ENCODE results near the gene PDZD2. TPM values are rescaled to one million over a fixed set of nuclear protein-coding genes. Genes with fewer than 3 reads are reported as not detected.
"Not testable (repeated sequence)": the region's sequence is repeated elsewhere in the genome, so short reads cannot be mapped to it uniquely, and the experiment has no call there.

Gene PDZD2
- 80.1 TPM for total RNA-seq
- long read RNA-seq, partial matches to known transcripts = 24 of 48 reads
- long read RNA-seq, other reads (novel, unspliced or antisense) = 23 of 48 reads

DNA sequence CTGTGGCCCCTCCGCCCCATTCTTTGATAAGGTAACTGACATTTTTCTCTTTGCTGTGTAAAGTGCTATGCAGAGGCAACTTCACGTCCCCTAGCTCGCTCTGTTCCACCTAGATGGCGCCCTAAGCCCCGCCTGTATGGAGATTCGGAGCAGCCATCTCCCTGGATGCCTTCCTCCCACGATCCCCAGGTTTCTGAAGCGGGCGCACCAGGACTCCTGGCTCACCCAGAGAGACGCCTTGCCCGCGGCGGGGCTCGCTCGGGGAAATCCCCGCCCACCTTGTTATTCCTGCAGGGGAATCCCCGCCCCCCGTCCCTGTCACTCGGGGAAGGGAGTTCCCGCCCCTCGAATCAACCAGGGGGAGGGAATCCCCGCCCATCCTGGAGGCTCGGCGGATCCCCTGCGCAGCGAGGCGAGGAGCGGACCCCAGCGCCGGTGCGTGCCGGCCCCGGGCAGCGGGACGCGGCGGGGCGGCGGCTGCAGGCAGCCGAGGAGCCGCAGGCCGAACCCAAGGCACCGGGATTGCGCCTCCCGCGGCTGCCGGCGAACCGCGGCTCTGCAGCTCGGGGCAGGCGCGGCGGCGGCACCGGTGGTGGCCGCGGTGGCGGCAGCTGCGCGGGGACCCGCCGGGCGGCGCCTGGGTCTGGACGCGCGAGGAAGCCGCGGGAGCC lies at the start of gene PDZD2:
TSS of gene PDZD2 (plus strand) at position 384 of the 671 bp plus-strand sequence.
- DNase-seq (peak; percentile 92), ATAC-seq (peak; percentile 77)
- intact Hi-C loops (cut with micrococcal nuclease) = no loop called here

- DNase-seq = no peak
- ATAC-seq = no peak
- intact Hi-C loops (cut with micrococcal nuclease) = no loop called here
Observed at GRCh38 chr5:31593665-31594064, 45.3 kb upstream of the PDZD2 start.

GRCh38 chr5:31596354-31596753 lies 42.6 kb upstream of the PDZD2 start:
- ATAC-seq = no peak
- no peak for DNase-seq
- intact Hi-C loops (cut with micrococcal nuclease) = no loop called here

GRCh38 chr5:31598640-31599611 lies 40.0 kb upstream of the PDZD2 start:
- DNase-seq (no peak), ATAC-seq (no peak)
- intact Hi-C loops (cut with micrococcal nuclease) = no loop called here

DNA sequence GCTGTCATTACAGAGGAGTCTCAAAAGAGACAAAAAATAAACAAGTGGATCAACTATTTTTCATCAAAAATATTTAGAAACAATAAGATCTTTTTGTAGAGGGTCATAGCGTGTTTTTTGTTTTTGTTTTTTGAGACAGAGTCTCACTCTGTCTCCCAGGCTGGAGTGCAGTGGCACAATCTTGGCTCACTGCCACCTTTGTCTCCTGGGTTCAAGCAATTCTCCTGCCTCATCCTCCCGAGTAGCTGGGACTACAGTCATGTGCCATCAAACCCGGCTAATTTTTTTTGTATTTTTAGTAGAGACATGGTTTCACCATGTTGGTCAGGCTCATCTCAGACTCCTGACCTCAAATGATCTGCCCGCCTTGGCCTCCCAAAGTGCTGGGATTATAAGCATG lies 36.6 kb upstream of the PDZD2 start:
- ATAC-seq; intact Hi-C loops (cut with micrococcal nuclease); DNase-seq: not testable (repeated sequence)

DNA sequence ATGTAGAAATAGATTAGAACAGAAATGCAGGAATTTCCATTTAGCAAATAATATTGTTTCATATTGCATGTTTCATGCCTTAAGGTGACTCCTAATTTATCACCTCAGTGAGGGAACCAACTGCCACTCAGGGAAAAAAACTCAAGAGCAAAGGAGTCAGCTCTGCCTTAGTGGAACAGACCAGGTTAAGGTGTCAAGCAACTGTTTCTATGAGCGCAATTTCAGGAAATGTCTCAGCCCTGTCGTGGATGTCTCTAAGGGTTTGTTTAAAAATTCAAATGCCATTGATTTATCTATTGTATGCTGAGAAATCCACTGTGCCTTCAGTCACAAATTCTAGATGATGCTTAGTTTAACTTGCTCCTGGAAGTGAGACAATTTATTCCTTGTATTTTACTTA lies 34.7 kb upstream of the PDZD2 start:
- intact Hi-C loops (cut with micrococcal nuclease) = no loop called here
- no peak for ATAC-seq
- no peak for DNase-seq

GRCh38 chr5:31604644-31605043 lies 34.3 kb upstream of the PDZD2 start:
- ATAC-seq = no peak

DNA sequence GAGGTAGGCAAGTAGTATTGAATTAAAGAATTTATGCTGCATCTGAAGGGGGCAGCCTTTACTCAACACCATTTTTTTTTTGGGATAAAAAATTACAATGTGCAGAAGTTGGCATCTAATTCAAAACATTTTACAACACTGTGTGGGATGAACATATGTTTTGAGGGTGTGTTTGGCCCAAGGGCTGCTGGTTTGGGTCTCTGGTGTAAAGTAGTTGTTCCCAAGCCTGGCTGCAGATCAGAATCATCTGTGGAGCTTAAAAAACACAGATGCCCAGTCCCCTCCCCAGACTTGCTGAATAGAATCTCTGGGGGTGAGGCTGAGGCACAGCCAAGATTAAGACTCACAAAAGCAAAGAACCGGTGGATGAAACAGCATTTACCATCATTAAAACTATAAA lies 33.0 kb upstream of the PDZD2 start:
- ATAC-seq = no peak
- intact Hi-C loops (cut with micrococcal nuclease) = no loop called here
- DNase-seq = no peak

More at GRCh38 chr5:31604644-31605043, 34.3 kb upstream of the PDZD2 start:
- DNase-seq = no peak
- intact Hi-C loops (cut with micrococcal nuclease) = no loop called here

GRCh38 chr5:31607546-31607945 lies 31.4 kb upstream of the PDZD2 start:
- ATAC-seq (no peak), DNase-seq (no peak)
- intact Hi-C loops (cut with micrococcal nuclease) = no loop called here

DNA sequence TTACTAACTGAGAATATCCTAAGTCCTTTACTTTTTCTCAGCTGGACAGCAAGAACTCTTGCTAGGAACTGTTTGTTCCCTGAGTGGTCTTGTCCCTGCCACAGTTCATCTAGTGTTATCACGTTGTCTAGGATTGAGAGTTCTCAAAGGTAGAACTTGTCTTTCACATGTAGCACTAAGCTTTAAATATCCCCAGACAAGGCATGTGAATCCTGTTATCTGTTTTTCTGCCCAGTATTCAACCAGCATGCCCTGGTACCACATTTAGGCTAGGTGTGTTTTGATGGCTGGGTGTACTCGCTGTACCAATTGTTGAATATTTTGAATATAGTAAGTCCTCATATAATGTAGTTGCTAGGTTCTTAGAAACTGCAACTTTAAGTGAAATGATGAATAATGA lies 27.9 kb upstream of the PDZD2 start:
- intact Hi-C loops (cut with micrococcal nuclease) = no loop called here
- ATAC-seq = peak; percentile 94
- no peak for DNase-seq

GRCh38 chr5:31613651-31614050 lies 25.3 kb upstream of the PDZD2 start:
- no peak for ATAC-seq
- no peak for DNase-seq
- intact Hi-C loops (cut with micrococcal nuclease) = no loop called here

DNA sequence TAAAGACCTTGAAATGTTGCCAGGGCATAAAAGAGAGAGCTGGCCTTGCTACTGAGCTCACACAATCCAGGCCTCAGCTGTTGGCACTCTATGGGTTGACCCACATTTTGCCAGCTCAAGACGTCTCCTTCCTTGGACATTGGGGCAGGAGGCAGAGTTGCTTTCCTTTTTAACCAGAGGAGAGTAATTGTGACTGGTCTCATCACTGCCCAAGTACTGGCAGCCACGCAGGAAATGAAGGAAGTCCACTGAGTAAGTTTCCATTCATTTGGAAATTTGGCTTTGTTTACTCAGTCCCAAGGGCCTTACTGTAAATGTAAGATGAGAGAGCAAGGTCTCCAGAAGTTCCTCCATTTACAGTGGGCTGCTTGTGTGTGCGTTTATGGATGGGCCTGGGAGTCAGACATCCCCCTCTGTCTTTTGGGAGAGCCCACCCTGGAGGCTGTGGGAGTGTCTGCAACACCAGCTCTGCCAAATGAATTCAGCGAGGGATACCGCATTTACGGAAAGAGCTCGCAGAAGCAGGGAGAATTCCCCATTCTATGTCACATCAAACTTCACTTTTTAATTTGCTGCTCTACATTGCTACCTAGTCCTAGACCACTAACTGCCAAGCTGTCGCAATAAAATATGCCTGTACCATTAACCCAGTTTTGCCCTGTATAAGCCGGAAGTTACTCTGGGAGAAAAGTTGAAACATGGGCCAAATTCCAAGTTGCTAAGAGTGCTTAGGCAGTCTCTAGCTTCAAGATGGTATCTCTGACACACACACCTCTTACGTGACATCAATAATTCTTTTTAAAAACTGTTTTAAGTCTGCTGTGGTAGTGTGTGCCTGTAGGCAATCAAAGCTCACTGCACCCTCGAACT lies 24.5 kb upstream of the PDZD2 start:
- ATAC-seq = no peak
- intact Hi-C loops (cut with micrococcal nuclease) = no loop called here
- DNase-seq = no peak

- peak; percentile 35 for ATAC-seq
- no peak for DNase-seq
- intact Hi-C loops (cut with micrococcal nuclease) = no loop called here
Observed at GRCh38 chr5:31617867-31618266, 21.1 kb upstream of the PDZD2 start.

- ATAC-seq (no peak), DNase-seq (no peak)
- intact Hi-C loops (cut with micrococcal nuclease) = no loop called here
Observed at GRCh38 chr5:31620026-31620425, 18.9 kb upstream of the PDZD2 start.

- no peak for DNase-seq
- intact Hi-C loops (cut with micrococcal nuclease) = no loop called here
- ATAC-seq = no peak
Observed at GRCh38 chr5:31623249-31623648, 15.7 kb upstream of the PDZD2 start.

- intact Hi-C loops (cut with micrococcal nuclease) = no loop called here
- no peak for DNase-seq
- no peak for ATAC-seq
Observed at GRCh38 chr5:31625394-31625793, 13.5 kb upstream of the PDZD2 start.

DNA sequence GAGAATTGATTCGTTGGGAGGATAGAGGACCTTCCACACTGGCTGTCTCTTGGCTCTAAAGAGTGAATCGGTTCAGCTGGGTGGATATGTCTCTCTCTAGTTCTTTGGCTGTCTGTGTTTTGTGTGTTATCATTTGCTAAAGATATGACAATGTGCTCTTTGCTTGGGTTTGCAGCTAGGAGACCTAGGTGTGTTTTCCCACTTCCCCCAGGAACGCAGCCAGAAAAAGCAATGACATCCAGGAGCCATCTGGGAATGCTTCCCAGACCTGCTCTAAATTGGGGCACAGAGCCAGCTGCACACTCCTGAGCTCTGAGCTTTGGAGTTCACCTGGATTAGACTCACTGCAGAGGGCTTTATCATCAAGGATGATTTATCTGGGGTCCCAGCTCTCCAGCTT lies 12.8 kb upstream of the PDZD2 start:
- intact Hi-C loops (cut with micrococcal nuclease) = no loop called here
- peak; percentile 65 for DNase-seq
- peak; percentile 76 for ATAC-seq

DNA sequence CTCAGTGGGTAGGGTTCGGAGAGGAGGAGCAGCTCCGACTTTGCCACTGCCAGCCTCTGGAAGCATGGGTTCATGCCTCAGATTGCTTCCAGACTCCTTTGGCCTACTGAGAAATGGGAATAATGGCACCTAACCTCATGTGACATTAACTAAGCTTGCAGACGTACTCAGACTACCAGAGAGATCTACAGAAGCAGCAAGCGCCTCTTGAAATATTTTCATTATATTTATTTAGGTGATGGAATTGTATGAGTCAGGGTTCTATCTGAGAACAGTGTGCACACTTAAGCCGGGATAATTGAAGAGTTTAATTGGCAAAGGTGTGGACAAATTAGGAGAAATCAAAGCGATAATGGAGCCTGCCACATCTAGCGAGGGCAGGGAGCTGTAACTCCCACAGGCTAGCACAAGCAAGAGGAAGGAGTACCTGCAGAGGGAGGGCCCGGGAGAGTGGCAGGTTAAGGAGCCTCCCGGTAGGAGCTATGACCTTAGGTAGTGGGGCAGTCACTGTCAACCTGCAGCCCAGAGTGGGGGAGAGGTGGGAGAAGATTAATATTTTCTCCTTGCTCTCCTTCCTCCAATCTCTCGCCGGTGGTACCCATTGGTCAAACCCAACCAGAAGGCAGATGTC lies 12.2 kb upstream of the PDZD2 start:
- intact Hi-C loops (cut with micrococcal nuclease) = no loop called here
- no peak for ATAC-seq
- no peak for DNase-seq

DNA sequence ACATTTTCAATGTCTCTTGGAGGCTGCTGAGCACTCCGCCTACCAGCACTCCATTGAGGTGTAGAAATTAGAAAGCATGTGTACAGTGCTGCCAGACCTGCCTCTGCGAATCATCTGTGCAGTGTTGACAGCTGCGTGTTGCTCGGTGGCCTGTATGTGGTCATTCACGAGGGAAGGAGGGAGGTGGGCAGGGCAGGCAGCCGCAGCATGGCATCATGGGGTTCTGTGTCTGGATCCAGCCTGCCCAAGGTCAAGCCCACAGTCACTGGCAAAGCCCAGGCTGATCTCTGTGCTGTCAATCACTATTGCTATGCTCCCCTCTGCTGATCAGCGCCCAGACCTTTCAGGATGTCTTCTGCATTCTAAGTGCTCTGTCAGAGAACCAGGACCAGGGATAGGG lies 8.0 kb upstream of the PDZD2 start:
- intact Hi-C loops (cut with micrococcal nuclease) = no loop called here
- DNase-seq (peak; percentile 88), ATAC-seq (peak; percentile 95)
